HFF-Myc (cell line): ENCODE results near the gene ZNF341.

Experiments used
- DNase-seq: peaks from one replicate; pipeline ENCODE4 v3.0.0-alpha.2; 2011; ENCODE audit warnings: low read depth; ENCODE audit errors: extremely low read depth
- H3K4me3 ChIP-seq: replicated peaks from 2 replicates; pipeline ENCODE4 v1.5.1; 2011; ENCODE audit warnings: low read depth, mild to moderate bottlenecking, control low read depth, low read length
- CTCF ChIP-seq: IDR thresholded peaks from 2 replicates; pipeline ENCODE4 v1.5.1; 2012; ENCODE audit warnings: mild to moderate bottlenecking, low read depth, low read length, control low read depth; ENCODE audit errors: missing control alignments

Gene ZNF341

GRCh38 chr20:33827109-33827508, 95.3 kb downstream of the ZNF341 start:
- no peak overlapping the region for H3K4me3 ChIP-seq
- TF ChIP-seq CTCF, result no peak
- DNase-seq, result no peak

- no peak for DNase-seq
- no peak overlapping the region for H3K4me3 ChIP-seq
- no peak for TF ChIP-seq CTCF
These were observed 96.0 kb downstream of the ZNF341 start for GRCh38 chr20:33827634-33828325.

- H3K4me3 ChIP-seq, result no peak overlapping the region
- TF ChIP-seq CTCF, result no peak
- DNase-seq, result no peak
These were observed 96.6 kb downstream of the ZNF341 start for GRCh38 chr20:33828326-33828844.

GRCh38 chr20:33828967-33829560, 97.3 kb downstream of the ZNF341 start:
- no peak for TF ChIP-seq CTCF
- no peak overlapping the region for H3K4me3 ChIP-seq
- no peak for DNase-seq

GRCh38 chr20:33829636-33830035, 97.8 kb downstream of the ZNF341 start:
- no peak overlapping the region for H3K4me3 ChIP-seq
- TF ChIP-seq CTCF, result no peak
- no peak for DNase-seq

GRCh38 chr20:33830371-33830770, 98.6 kb downstream of the ZNF341 start:
- no peak for TF ChIP-seq CTCF
- H3K4me3 ChIP-seq, result no peak overlapping the region
- no peak for DNase-seq
